Adrenal gland (tissue), 12 donors: ENCODE measurements around the gene CDC37L1. TPM values are rescaled to one million over a fixed set of nuclear protein-coding genes. Genes with fewer than 3 reads are reported as not detected.

Experiments used
- DNase-seq, 7 donors: peaks; one replicate each; pipeline ENCODE4 v3.0.0-alpha.2; 2019 to 2020
- H3K27ac ChIP-seq, 5 donors: fragments of 200-600 bp; sonication (generic) in 4 of 5; 1 replicate in 3 of 5; 2 replicates in 2 of 5; pipeline versions ENCODE4 v1.5.1 to v1.8.0; 2016 to 2020; ENCODE audit warnings: mild to moderate bottlenecking in 1 of 5
- H3K27me3 ChIP-seq: fragments of 200-600 bp; 2 replicates; pipeline ENCODE4 v1.8.0; 2021
- H3K36me3 ChIP-seq, 2 donors: fragments of 200-600 bp; replicated peaks in 1 of 2; 1 replicate in 1 of 2; 2 replicates in 1 of 2; pipeline versions ENCODE4 v1.5.1 to v1.8.0; 2018 to 2022
- H3K4me1 ChIP-seq, 2 donors: fragments of 200-600 bp; replicated peaks in 1 of 2; 1 replicate in 1 of 2; 2 replicates in 1 of 2; pipeline versions ENCODE4 v1.5.1 to v1.8.0; 2018 to 2021
- H3K4me3 ChIP-seq, 4 donors: fragments of 200-600 bp; sonication (generic) in 3 of 4; one replicate each; pipeline ENCODE4 v1.5.1; 2016 to 2018
- H3K9me3 ChIP-seq, 3 donors: fragments of 200-600 bp; sonication (generic) in 1 of 3; replicated peaks in 1 of 3; 1 replicate in 2 of 3; 2 replicates in 1 of 3; pipeline versions ENCODE4 v1.5.1 to v1.8.0; 2016 to 2021
- POLR2A ChIP-seq, 2 donors: fragments of 450-650 bp; IDR thresholded peaks; one replicate each; pipeline ENCODE4 v1.6.1; 2017; ENCODE audit warnings: antibody characterized with exemption in 2 of 2, mild to moderate bottlenecking in 2 of 2, moderate library complexity in 1 of 2
- WGBS, 4 donors: extraction: QIAGEN DNeasy Blood & Tissue Kit in 2 of 4; methylation state at CpG; one replicate each; pipeline versions ENCODE4 v1.1.5 to v1.1.7; 2013 to 2017; 5-methylcytosine and 5-hydroxymethylcytosine counted together
- intact Hi-C, 2 donors: fragments of 100-400 bp; cut with DNase I; formaldehyde crosslinking; loops; one replicate each; pipeline versions ENCODE4 v1.14.1 to v1.15.0; 2022 to 2023
- polyA plus RNA-seq, 3 donors: library from polyadenylated mRNA; stranded (reverse); fragments of 200-250 nt in 2 of 3; fragments of 350-450 nt in 1 of 3; fragmentation: Illumina TruSeq in 1 of 3; extraction: RNeasy Lipid Tissue Mini Kit (QIAGEN cat#74804) in 1 of 3; gene quantifications; one replicate each; pipeline ENCODE4 v1.2.3, GENCODE V29; 2013 to 2014
- total RNA-seq, 9 donors: library from RNA; depleted of rRNA in 4 of 9; stranded (reverse); fragments of >200 nt in 4 of 9; fragments of 120-200 nt in 1 of 9; fragmentation: NEBNext Ultra II Directional in 1 of 9; extraction: Animal tissue kit (Norgen Biotek cat#: 25700) in 1 of 9; gene quantifications; one replicate each; pipeline versions ENCODE4 v1.1.0 to v1.2.4, GENCODE V29; 2013 to 2023
- TF ChIP-seq, protein P1 (sequence below), 6 experiments: fragments of 450-650 bp in 4 of 6; fragments of 200-600 bp in 2 of 6; sonication (generic) in 1 of 6; IDR thresholded peaks; 1 replicate in 5 of 6; 2 replicates in 1 of 6; pipeline versions ENCODE4 v1.5.1 to v1.8.0; 2016 to 2021; ENCODE audit warnings: antibody characterized with exemption in 6 of 6, mild to moderate bottlenecking in 2 of 6, moderate library complexity in 1 of 6
- donor health status: healthy with polysubstance abuse.
- donor health status: Bipolar disorder and iron deficiency.
- donor health status: DM: yes; HTN: yes; CAD: no.
- donor health status: DM: no; HTN: no; CAD: no.
- donor health status: DM: no; HTN: no; CAD: no.
- donor health status: DM: yes; HTN: yes; CAD: no.

Gene CDC37L1
- total and polyA plus RNA-seq, 12 donors, result 10.9 to 46.2 (median 28.3) TPM

DNA sequence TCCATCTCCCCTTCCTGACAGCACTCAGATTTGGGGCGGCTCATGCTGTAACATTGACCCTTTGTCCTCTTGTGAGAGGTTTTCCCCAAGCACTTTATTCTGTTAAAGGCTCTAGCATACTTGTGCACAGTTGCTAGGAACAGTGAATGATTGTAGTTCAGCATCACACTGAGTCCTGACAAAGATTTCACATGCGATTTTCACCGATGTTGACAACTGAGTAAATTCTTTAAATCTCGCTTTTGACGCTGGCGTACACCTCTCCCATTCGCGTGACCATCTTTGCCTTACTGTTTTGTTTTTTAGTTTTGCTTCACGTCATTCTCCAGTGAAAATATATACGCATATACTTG, 780 bp downstream of the CDC37L1 start:
- intact Hi-C loops, result no loop called here
- Histone ChIP-seq H3K36me3 (no peaks in the 10 kb centered on the region), H3K27ac (peak overlapping the region; percentile 90 to 99 (median 93)), H3K4me3 (peak overlapping the region; percentile 62 to 91 (median 83)), H3K27me3 (no peaks in the 10 kb centered on the region), H3K4me1 (peaks cover 13 to 30% of the 10 kb centered on the region in 2 donors), H3K9me3 (no peaks in the 10 kb centered on the region)
- TF ChIP-seq, protein P1, sequence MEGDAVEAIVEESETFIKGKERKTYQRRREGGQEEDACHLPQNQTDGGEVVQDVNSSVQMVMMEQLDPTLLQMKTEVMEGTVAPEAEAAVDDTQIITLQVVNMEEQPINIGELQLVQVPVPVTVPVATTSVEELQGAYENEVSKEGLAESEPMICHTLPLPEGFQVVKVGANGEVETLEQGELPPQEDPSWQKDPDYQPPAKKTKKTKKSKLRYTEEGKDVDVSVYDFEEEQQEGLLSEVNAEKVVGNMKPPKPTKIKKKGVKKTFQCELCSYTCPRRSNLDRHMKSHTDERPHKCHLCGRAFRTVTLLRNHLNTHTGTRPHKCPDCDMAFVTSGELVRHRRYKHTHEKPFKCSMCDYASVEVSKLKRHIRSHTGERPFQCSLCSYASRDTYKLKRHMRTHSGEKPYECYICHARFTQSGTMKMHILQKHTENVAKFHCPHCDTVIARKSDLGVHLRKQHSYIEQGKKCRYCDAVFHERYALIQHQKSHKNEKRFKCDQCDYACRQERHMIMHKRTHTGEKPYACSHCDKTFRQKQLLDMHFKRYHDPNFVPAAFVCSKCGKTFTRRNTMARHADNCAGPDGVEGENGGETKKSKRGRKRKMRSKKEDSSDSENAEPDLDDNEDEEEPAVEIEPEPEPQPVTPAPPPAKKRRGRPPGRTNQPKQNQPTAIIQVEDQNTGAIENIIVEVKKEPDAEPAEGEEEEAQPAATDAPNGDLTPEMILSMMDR (IDR thresholded peaks at IDR 0.05), result no peak
- no peak for TF ChIP-seq POLR2A (IDR thresholded peaks at IDR 0.05)
- WGBS, 4 donors, result 0 to 2% (median 1%) methylated on average over 10 of the region's 10 CpGs
- DNase-seq, result peak in 1 of 7 donors; percentile 19

DNA sequence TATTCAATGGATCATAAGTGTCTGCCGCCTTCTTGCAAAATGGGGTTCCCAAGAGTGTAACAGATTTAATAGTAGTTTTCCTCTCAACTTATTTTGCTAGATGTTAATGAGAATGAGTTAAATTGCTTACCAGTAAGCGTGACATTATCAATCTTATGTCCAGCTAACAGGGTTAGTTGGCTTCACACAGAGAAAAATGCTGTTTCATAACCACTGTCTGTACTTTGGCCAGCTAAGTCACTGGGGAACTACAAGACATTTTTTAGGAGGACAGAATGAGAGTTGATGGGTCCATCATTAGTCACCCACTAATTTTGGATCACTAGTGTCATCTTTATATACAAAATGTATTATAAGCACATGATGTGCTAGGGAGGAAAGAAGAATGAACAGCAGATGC, 1.4 kb downstream of the CDC37L1 start:
- Histone ChIP-seq H3K4me1 (peaks cover 12 to 31% of the 10 kb centered on the region in 2 donors), H3K27me3 (no peaks in the 10 kb centered on the region), H3K27ac (peak overlapping the region; percentile 90 to 99 (median 93)), H3K9me3 (no peaks in the 10 kb centered on the region), H3K4me3 (peak overlapping the region in 2 of 4 donors; percentile 62 to 91), H3K36me3 (peaks cover 0 to 2% of the 10 kb centered on the region in 2 donors)
- WGBS, 4 donors, result 29 to 44% (median 42%) methylated on average over 2 of the region's 2 CpGs
- no peak for DNase-seq
- TF ChIP-seq, protein P1 (IDR thresholded peaks at IDR 0.05), result no peak
- TF ChIP-seq POLR2A (IDR thresholded peaks at IDR 0.05), result peak in 1 of 2 donors; percentile 39
- intact Hi-C loops, result no loop called here

DNA sequence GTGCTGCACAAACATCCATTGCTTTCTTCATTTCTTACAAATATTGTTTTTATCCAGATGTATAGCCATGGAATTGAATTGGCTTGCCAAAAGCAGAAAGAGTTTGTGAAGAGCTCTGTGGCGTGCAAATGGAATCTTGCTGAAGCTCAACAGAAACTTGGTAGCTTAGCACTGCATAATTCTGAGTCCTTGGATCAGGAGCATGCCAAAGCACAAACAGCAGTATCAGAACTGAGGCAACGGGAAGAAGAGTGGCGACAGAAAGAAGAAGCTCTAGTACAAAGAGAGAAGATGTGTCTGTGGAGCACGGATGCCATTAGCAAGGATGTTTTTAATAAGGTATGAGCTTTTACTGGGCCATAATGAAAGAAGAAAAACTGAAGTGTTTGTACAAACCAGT, 5.5 kb downstream of the CDC37L1 start:
- Histone ChIP-seq H3K9me3 (no peaks in the 10 kb centered on the region), H3K27ac (no peak overlapping the region), H3K36me3 (peaks cover 0 to 7% of the 10 kb centered on the region in 2 donors), H3K27me3 (no peaks in the 10 kb centered on the region), H3K4me1 (peaks cover 24 to 48% of the 10 kb centered on the region in 2 donors), H3K4me3 (no peak overlapping the region)
- 90 to 94% (median 92%) methylated on average over 4 of the region's 4 CpGs for WGBS, 4 donors
- DNase-seq, result no peak
- TF ChIP-seq, protein P1 (IDR thresholded peaks at IDR 0.05), result no peak
- TF ChIP-seq POLR2A (IDR thresholded peaks at IDR 0.05), result no peak
- intact Hi-C loops, result no loop called here

DNA sequence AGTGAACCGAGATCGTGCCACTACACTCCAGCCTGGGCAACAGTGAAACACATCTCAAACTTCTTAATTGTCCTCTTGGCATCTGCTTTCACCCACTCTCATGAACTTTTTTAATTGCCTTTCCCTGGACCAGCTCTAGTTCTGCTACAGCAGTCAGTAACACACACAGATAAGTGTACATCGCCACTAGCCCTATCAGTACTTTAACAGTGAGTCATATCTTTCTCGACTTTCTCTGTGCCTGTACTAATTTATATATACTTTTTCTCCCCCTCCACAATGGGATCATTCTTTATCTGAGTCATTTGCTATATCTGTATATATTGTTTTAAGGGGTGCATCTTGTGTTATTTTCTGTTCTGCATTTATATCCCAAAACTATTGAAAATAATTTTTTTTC, 6.7 kb downstream of the CDC37L1 start:
- intact Hi-C loops, result no loop called here
- no peak for DNase-seq
- Histone ChIP-seq H3K9me3 (no peaks in the 10 kb centered on the region), H3K27ac (peak overlapping the region in 2 of 5 donors; percentile 1 to 21), H3K4me3 (no peak overlapping the region), H3K36me3 (peaks cover 0 to 11% of the 10 kb centered on the region in 2 donors), H3K27me3 (no peaks in the 10 kb centered on the region), H3K4me1 (peaks cover 21 to 48% of the 10 kb centered on the region in 2 donors)
- WGBS, 4 donors, result 61 to 71% (median 64%) methylated on average over 4 of the region's 4 CpGs
- TF ChIP-seq POLR2A (IDR thresholded peaks at IDR 0.05), result no peak
- TF ChIP-seq, protein P1 (IDR thresholded peaks at IDR 0.05), result no peak
